AG04450 (cell line): Measurements from ENCODE around the gene LTO1. TPM values are rescaled to one million over a fixed set of nuclear protein-coding genes. Genes with fewer than 3 reads are reported as not detected.

Experiments used
- CTCF ChIA-PET: fragments of 300-600, 350-600 bp; formaldehyde crosslinking; extraction: SDS; loops from one replicate; lab custom pipeline; 2022; ENCODE audit warnings: antibody characterized with exemption, inconsistent platforms; lab: Charles Lee
- POLR2A ChIA-PET: fragments of 350-600 bp; formaldehyde crosslinking; extraction: SDS; loops from one replicate; lab custom pipeline; 2021; ENCODE audit warnings: antibody characterized with exemption, inconsistent platforms; lab: Yijun Ruan, JAX
- DNase-seq: peaks from one replicate; pipeline ENCODE4 v3.0.0-alpha.2; 2011; ENCODE audit warnings: low read depth, low spot score
- H3K27ac ChIP-seq: one replicate; pipeline ENCODE4 v1.5.1; 2012; ENCODE audit warnings: low read depth, low read length, control low read depth
- H3K27me3 ChIP-seq: one replicate; pipeline ENCODE4 v1.6.0; 2012; ENCODE audit warnings: low read length; ENCODE audit not compliant: control insufficient read depth, insufficient read depth
- H3K4me3 ChIP-seq: 2 replicates; pipeline ENCODE4 v1.5.1; 2011; ENCODE audit warnings: mild to moderate bottlenecking, low read depth, low read length, control low read depth
- H3K9me3 ChIP-seq: 2 replicates; pipeline ENCODE4 v1.5.1; 2012; ENCODE audit warnings: low read length; ENCODE audit not compliant: control insufficient read depth, insufficient read depth
- polyA plus RNA-seq: library from polyadenylated mRNA; depleted of rRNA; stranded (reverse); fragments of >200 nt; gene quantifications from 2 replicates; pipeline ENCODE4 v1.2.3, GENCODE V29; 2011
- TF ChIP-seq, protein P1 (sequence below): IDR thresholded peaks from 2 replicates; pipeline ENCODE4 v1.5.1; 2011; ENCODE audit warnings: low read depth, low read length, control low read depth, inconsistent platforms

The LTO1 gene
- polyA plus RNA-seq, 1 experiment: 18.3 TPM

GRCh38 chr11:69671734-69672465, 3.3 kb downstream of the LTO1 start:
- CTCF ChIA-PET: interaction anchor here (1.0 to 3.5 kb wide), 7 partner anchors 12 to 627 kb away, joined by 4 to 43 read pairs (median 5); no protein-coding TSS in a partner anchor
- DNase-seq: no peak
- TF ChIP-seq, protein P1, sequence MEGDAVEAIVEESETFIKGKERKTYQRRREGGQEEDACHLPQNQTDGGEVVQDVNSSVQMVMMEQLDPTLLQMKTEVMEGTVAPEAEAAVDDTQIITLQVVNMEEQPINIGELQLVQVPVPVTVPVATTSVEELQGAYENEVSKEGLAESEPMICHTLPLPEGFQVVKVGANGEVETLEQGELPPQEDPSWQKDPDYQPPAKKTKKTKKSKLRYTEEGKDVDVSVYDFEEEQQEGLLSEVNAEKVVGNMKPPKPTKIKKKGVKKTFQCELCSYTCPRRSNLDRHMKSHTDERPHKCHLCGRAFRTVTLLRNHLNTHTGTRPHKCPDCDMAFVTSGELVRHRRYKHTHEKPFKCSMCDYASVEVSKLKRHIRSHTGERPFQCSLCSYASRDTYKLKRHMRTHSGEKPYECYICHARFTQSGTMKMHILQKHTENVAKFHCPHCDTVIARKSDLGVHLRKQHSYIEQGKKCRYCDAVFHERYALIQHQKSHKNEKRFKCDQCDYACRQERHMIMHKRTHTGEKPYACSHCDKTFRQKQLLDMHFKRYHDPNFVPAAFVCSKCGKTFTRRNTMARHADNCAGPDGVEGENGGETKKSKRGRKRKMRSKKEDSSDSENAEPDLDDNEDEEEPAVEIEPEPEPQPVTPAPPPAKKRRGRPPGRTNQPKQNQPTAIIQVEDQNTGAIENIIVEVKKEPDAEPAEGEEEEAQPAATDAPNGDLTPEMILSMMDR: no peak
- Histone ChIP-seq H3K4me3 (no peak overlapping the region), H3K27me3 (no peaks in the 10 kb centered on the region), H3K9me3 (no peaks in the 10 kb centered on the region; the same call in 1 of the 2 replicates), H3K27ac (no peak overlapping the region)
- POLR2A ChIA-PET: no interaction called here

DNA sequence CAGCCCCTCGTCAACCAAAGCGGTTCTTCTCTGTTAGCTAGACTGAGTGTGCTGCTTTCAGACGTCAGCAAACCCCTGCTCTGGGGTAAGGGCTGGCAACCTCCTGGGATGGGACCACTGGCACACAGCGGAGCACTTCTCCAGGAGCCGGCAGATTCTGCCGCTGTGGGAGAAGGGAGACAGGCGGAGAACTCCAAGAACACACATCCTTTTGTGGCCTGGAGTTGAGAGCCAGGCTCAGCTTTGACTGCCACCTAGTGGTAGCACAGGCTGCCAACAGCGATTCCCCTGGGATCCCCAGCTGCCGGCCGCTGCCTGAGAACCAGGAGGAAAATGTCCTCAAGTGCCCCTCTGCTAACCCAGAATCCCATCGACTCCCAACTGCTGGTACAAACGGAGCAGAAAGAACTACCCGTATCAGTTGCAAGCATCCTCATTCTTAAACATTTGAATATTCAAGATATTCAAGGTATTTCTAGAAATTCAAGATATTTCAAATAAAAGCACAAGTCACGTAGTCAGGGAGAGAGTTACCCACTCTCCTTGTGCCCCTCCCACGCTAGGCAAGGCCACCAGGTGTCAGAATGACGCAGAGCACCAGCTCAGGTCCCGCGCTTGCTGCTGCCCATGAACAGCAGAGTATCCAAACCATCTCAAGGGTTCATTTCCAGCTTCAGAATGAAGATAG, 4.9 kb downstream of the LTO1 start:
- Histone ChIP-seq H3K4me3 (no peak overlapping the region), H3K9me3 (no peaks in the 10 kb centered on the region; the same call in 1 of the 2 replicates), H3K27me3 (no peaks in the 10 kb centered on the region), H3K27ac (no peak overlapping the region)
- TF ChIP-seq, protein P1: peak; percentile 97
- POLR2A ChIA-PET: no interaction called here
- DNase-seq: peak; percentile 69
- CTCF ChIA-PET: interaction anchor here (0.6 to 3.5 kb wide), 11 partner anchors 8 to 626 kb away, joined by 3 to 43 read pairs (median 4); no protein-coding TSS in a partner anchor

- ChIA-PET POLR2A (no interaction called here), CTCF (interaction anchor here (0.7 to 3.5 kb wide), 6 partner anchors 11 to 568 kb away, joined by 3 to 43 read pairs (median 3); no protein-coding TSS in a partner anchor)
- Histone ChIP-seq H3K27me3 (no peaks in the 10 kb centered on the region), H3K9me3 (no peaks in the 10 kb centered on the region; the same call in 1 of the 2 replicates), H3K27ac (no peak overlapping the region), H3K4me3 (no peak overlapping the region)
- TF ChIP-seq, protein P1: no peak
- DNase-seq: no peak
Measured at GRCh38 chr11:69669486-69669885, 5.7 kb downstream of the LTO1 start.

DNA sequence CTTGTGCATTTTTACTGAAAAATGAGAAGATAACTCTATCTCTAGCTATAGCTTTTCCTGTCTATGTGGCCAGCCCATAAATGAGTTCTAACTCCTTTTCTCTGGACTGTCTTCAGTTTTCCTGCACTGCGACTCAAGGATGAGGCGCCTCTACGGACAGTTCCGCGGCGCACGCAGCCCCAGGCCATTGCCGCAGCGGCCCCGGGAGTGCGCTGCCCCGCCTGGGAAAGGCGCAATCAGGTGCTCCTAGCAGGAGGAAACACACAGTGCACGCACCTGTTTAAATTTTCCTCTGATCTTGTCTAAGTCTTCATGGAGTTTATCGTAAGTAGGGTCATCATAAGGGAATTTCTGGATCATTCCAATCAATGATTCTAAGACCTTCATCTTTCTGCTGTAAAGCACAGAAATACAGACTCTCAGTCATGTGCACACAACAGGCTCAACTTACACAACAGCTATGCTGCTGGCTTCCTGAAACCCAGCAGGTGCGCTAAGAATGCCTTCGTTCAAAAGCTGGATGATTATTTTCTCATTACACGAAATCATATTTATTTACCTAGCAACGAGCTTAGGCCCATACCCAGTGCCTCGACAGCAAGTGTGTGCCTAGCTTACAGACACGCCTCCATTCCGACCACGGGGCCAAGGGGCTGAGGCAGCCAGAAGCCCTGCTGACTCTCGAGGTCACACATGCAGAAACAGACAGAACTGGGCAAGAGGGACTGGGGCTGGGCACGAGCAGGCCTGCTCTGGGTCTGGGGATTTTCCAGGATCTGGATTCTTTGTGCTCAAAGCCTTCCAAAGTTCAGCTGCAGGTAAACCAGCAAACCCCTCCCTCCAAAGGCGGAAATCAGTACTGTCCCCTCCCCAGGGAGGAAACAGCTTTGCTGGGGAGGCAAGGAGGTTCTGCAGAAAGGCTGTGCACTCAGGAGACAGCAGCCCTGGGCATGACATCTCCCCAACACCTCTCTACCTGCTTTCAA, 7.2 kb downstream of the LTO1 start:
- POLR2A ChIA-PET: interaction anchor here (1.4 kb wide), 1 partner anchor 9 kb away, joined by 4 read pairs; no protein-coding TSS in a partner anchor
- H3K9me3 ChIP-seq: no peaks in the 10 kb centered on the region; the same call in 1 of the 2 replicates
- no peak overlapping the region for H3K4me3 ChIP-seq
- H3K27me3 ChIP-seq: no peaks in the 10 kb centered on the region
- no peak overlapping the region for H3K27ac ChIP-seq
- DNase-seq: no peak
- TF ChIP-seq, protein P1: no peak
- CTCF ChIA-PET: interaction anchor here (0.6 to 0.9 kb wide), 2 partner anchors 566 to 568 kb away, joined by 3 read pairs; no protein-coding TSS in a partner anchor
